Transverse colon (tissue), 4 donors: Measurements from ENCODE around the gene PTPRN2. TPM values are rescaled to one million over a fixed set of nuclear protein-coding genes. Genes with fewer than 3 reads are reported as not detected.

Source experiments
- DNase-seq: peaks from one replicate; pipeline ENCODE4 v3.0.0-alpha.2; 2019
- H3K27ac ChIP-seq, 4 donors: fragments of 200-600 bp; sonication (generic); 2 replicates each; pipeline ENCODE4 v1.5.1; 2016 to 2018; ENCODE audit warnings: inconsistent platforms in 4 of 4
- H3K27me3 ChIP-seq: fragments of 200-600 bp; sonication (generic); 2 replicates; pipeline ENCODE4 v1.5.1; 2017; ENCODE audit warnings: inconsistent platforms
- H3K36me3 ChIP-seq, 4 donors: fragments of 200-600 bp; sonication (generic); 2 replicates each; pipeline ENCODE4 v1.5.1; 2017 to 2019; ENCODE audit warnings: inconsistent platforms in 4 of 4
- H3K4me1 ChIP-seq, 4 donors: fragments of 200-600 bp; sonication (generic); 2 replicates each; pipeline ENCODE4 v1.5.1; 2017 to 2020; ENCODE audit warnings: inconsistent platforms in 4 of 4
- H3K4me3 ChIP-seq, 4 donors: fragments of 200-600 bp; sonication (generic); 1 replicate in 1 of 4; 2 replicates in 3 of 4; pipeline versions ENCODE4 v1.5.1 to v1.6.1; 2017 to 2019; ENCODE audit warnings: inconsistent platforms in 4 of 4
- H3K9me3 ChIP-seq, 2 donors: fragments of 200-600 bp; sonication (generic); 2 replicates each; pipeline ENCODE4 v1.5.1; 2017 to 2019; ENCODE audit warnings: inconsistent platforms in 2 of 2
- CTCF ChIP-seq, 5 experiments: fragments of 200-600 bp in 3 of 5; fragments of 450-650 bp in 2 of 5; sonication (generic) in 3 of 5; IDR thresholded peaks; 1 replicate in 2 of 5; 2 replicates in 3 of 5; pipeline ENCODE4 v1.5.1; 2016 to 2017; ENCODE audit warnings: antibody characterized with exemption in 5 of 5, inconsistent platforms in 3 of 5, mild to moderate bottlenecking in 2 of 5, moderate library complexity in 1 of 5
- EP300 ChIP-seq: sonication (generic); formaldehyde crosslinking; IDR thresholded peaks from one replicate; pipeline ENCODE4 v1.6.1; 2017; ENCODE audit warnings: antibody characterized with exemption, low read depth
- POLR2A ChIP-seq: fragments of 450-650 bp; IDR thresholded peaks from one replicate; pipeline ENCODE4 v1.6.1; 2016; ENCODE audit warnings: antibody characterized with exemption, mild to moderate bottlenecking, moderate library complexity
- POLR2AphosphoS5 ChIP-seq, 3 donors: sonication (generic); formaldehyde crosslinking; IDR thresholded peaks; one replicate each; pipeline ENCODE4 v1.6.1; 2016; ENCODE audit warnings: antibody characterized with exemption in 3 of 3
- WGBS, 2 donors: methylation state at CpG; one replicate each; pipeline ENCODE4 v1.1.5; 2018; ENCODE audit warnings: low coverage in 1 of 2; 5-methylcytosine and 5-hydroxymethylcytosine counted together
- in situ Hi-C, 4 donors: fragments of 200-750 bp; cut with MboI; loops; one replicate each; pipeline versions ENCODE4 v1.15.0 to v1.15.1; 2017; ENCODE audit warnings: low sequenced_read_pairs in 3 of 4, low pct_ligation_motif_present in 1 of 4, low pct_unique_long_range_greater_than_20kb in 1 of 4
- intact Hi-C: fragments of 100-400 bp; cut with DNase I; formaldehyde crosslinking; loops from one replicate; pipeline ENCODE4 v1.15.1; 2023; ENCODE audit warnings: low total_unique reads
- total RNA-seq, 4 donors: library from RNA; depleted of rRNA; stranded (reverse); fragments of >200 nt; gene quantifications; one replicate each; pipeline ENCODE4 v1.1.0, GENCODE V29; 2016

The PTPRN2 gene
- total RNA-seq, 4 donors from 2014 or later, result 15.4 to 31.1 (median 21.8) TPM

- TF ChIP-seq POLR2A (no peak), EP300 (no peak), POLR2AphosphoS5 (IDR thresholded peaks at IDR 0.05) (no peak)
- DNase-seq, result no peak
- Histone ChIP-seq H3K27me3 (no peaks in the 10 kb centered on the region), H3K4me3 (no peak overlapping the region), H3K4me1 (peaks cover 0 to 13% (median 9%) of the 10 kb centered on the region in 4 donors), H3K9me3 (peaks cover 0 to 4% of the 10 kb centered on the region in 2 donors), H3K36me3 (no peaks in the 10 kb centered on the region), H3K27ac (no peak overlapping the region)
- WGBS, 2 donors, result 90 to 100% methylated on average over 1 to 6 of the region's 6 CpGs
- intact Hi-C loops, result no loop called here
- in situ Hi-C loops, result no loop called here
Observed at GRCh38 chr7:158397885-158398284, 189.7 kb downstream of the PTPRN2 start.

DNA sequence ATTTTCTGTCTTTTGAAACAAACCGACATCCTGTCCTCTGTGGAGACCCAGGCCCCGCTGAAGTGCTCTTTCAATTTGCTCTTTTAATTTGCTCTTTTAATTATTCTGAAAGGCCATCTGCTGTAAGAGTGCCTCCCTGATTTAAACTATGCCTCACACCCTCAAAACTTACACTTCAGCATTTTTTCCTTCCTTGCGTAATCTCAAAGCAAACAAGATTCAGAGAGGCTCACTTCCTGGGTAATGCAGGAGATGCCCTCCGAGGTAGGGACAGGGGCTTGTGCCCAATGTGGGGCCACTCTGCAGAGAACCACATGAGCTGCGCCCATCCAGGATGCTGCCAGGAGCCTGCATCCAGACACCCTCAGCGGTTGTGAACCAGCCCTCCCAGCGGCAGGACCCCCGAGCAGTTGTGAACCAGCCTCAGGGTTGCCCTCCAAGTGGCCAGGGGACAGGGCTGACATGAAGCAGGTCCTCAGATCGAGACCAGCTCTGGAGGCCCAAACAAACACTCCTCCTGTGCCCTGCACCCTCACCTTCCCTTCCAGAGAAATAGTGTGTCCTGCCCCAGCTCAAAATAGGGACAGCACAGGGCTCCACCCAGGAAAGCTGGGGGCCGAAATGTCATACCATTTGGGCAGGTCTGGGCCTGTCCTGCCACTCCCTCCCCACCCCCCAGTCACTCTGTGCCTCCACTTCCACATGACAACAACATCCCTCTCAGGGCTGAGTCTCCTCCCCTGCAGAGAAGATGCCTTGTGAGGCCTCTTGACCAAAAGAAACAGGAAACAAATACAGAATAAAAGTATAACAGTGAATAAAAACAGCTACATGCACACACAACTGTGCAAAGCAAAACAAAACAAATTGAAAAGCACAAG lies 190.4 kb downstream of the PTPRN2 start:
- in situ Hi-C loops, result no loop called here

DNA sequence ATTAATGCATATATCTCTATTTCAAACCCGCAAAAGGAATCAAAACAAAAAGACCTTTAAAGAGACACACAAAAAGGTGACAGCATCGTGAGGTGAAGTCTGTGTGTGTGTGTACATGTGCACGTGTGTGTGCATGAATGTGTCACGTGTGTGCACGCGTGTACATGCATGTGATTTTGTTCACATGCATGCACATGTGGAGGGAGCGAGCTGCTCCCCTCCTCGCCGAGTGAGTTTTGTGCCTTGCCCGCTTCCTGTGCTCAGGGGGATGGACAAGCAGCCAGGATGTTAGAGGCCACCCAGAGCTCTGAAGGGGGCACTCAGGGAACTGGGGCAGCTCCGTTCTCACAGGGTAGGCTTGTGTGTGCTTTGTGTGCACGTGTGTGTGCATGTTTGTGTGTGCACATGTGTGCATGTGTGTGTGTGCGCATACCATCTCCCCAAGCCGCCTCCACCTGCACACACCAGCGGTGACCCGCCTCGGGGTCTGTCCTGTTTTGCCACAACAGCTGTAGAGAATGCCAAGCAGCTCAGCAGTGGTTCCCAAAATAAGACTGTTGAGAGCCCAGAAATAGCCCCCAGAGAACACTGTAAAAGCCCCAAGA lies 191.2 kb downstream of the PTPRN2 start:
- WGBS, 2 donors, result 58% methylated on average over 17 of the region's 17 CpGs; no CpG with 5 or more reads in 1 of the 2 donors
- H3K36me3 ChIP-seq, result no peaks in the 10 kb centered on the region
- peaks cover 0 to 13% (median 9%) of the 10 kb centered on the region in 4 donors for H3K4me1 ChIP-seq
- no peak for TF ChIP-seq CTCF (IDR thresholded peaks at IDR 0.05)
- no peak for TF ChIP-seq POLR2AphosphoS5 (IDR thresholded peaks at IDR 0.05)
- TF ChIP-seq POLR2A, result no peak
- TF ChIP-seq EP300, result no peak
- intact Hi-C loops, result no loop called here
- H3K4me3 ChIP-seq, result no peak overlapping the region
- peak overlapping the region in 1 of 4 donors; percentile 13 for H3K27ac ChIP-seq
- H3K9me3 ChIP-seq, result peaks cover 0 to 4% of the 10 kb centered on the region in 2 donors
- DNase-seq, result no peak
- no peaks in the 10 kb centered on the region for H3K27me3 ChIP-seq
- in situ Hi-C loops, result no loop called here

More for the DNA sequence above, 190.4 kb downstream of the PTPRN2 start:
- Histone ChIP-seq H3K36me3 (no peaks in the 10 kb centered on the region), H3K27me3 (no peaks in the 10 kb centered on the region), H3K4me1 (peaks cover 0 to 13% (median 9%) of the 10 kb centered on the region in 4 donors), H3K9me3 (peaks cover 0 to 4% of the 10 kb centered on the region in 2 donors), H3K4me3 (no peak overlapping the region), H3K27ac (peak overlapping the region in 1 of 4 donors; percentile 13)
- DNase-seq, result no peak
- TF ChIP-seq EP300 (no peak), CTCF (IDR thresholded peaks at IDR 0.05) (no peak), POLR2A (no peak), POLR2AphosphoS5 (IDR thresholded peaks at IDR 0.05) (no peak)
- 60 to 69% methylated on average over 2 to 10 of the region's 10 CpGs for WGBS, 2 donors
- intact Hi-C loops, result no loop called here

GRCh38 chr7:158395780-158396278 lies 191.8 kb downstream of the PTPRN2 start:
- in situ Hi-C loops, result no loop called here
- no peak overlapping the region for H3K4me3 ChIP-seq
- peak overlapping the region in 2 of 4 donors; percentile 13 to 33 for H3K27ac ChIP-seq
- H3K27me3 ChIP-seq, result no peaks in the 10 kb centered on the region
- intact Hi-C loops, result no loop called here
- WGBS, 2 donors, result 0 to 45% methylated on average over 1 to 28 of the region's 28 CpGs
- H3K4me1 ChIP-seq, result peaks cover 0 to 13% (median 9%) of the 10 kb centered on the region in 4 donors
- TF ChIP-seq EP300, result no peak
- TF ChIP-seq POLR2AphosphoS5 (IDR thresholded peaks at IDR 0.05), result no peak
- TF ChIP-seq CTCF (IDR thresholded peaks at IDR 0.05), result no peak
- no peak for TF ChIP-seq POLR2A
- no peaks in the 10 kb centered on the region for H3K36me3 ChIP-seq
- DNase-seq, result peak; percentile 69
- H3K9me3 ChIP-seq, result peaks cover 0 to 4% of the 10 kb centered on the region in 2 donors
